Neural progenitor cell (in vitro differentiated cells): ENCODE data around the gene PTGES3L. TPM values are rescaled to one million over a fixed set of nuclear protein-coding genes. Genes with fewer than 3 reads are reported as not detected.
A peak's percentile ranks its signal among the peaks of the same experiment; 100 is the strongest.

Experiments
- DNase-seq: peaks from one replicate; pipeline ENCODE4 v3.0.0-alpha.2; 2016; ENCODE audit warnings: low spot score
- H2AFZ ChIP-seq: fragments of 200-600 bp; sonication (generic); replicated peaks from 2 replicates; pipeline ENCODE4 v1.6.1; 2016; ENCODE audit warnings: antibody characterized with exemption
- H3F3A ChIP-seq: fragments of 200-600 bp; sonication (generic); 2 replicates; pipeline ENCODE4 v1.6.1; 2016; ENCODE audit warnings: antibody characterized with exemption, low read depth
- H3K27ac ChIP-seq: fragments of 200-600 bp; sonication (generic); 2 replicates; pipeline ENCODE4 v1.5.1; 2016; ENCODE audit warnings: mild to moderate bottlenecking
- H3K27me3 ChIP-seq: fragments of 200-600 bp; sonication (generic); 2 replicates; pipeline ENCODE4 v1.6.1; 2016; ENCODE audit warnings: mild to moderate bottlenecking, moderate library complexity
- H3K36me3 ChIP-seq: fragments of 200-600 bp; sonication (generic); 2 replicates; pipeline ENCODE4 v1.5.1; 2016
- H3K4me1 ChIP-seq: fragments of 200-600 bp; sonication (generic); 2 replicates; pipeline ENCODE4 v1.6.1; 2016; ENCODE audit warnings: mixed run types
- H3K4me2 ChIP-seq: fragments of 200-600 bp; sonication (generic); 2 replicates; pipeline ENCODE4 v1.6.1; 2016
- H3K4me3 ChIP-seq: fragments of 200-600 bp; sonication (generic); 2 replicates; pipeline ENCODE4 v1.5.1; 2016
- H3K79me2 ChIP-seq: fragments of 200-600 bp; sonication (generic); 2 replicates; pipeline ENCODE4 v1.6.1; 2016; ENCODE audit warnings: low read depth
- H3K9ac ChIP-seq: fragments of 200-600 bp; sonication (generic); 2 replicates; pipeline ENCODE4 v1.6.1; 2016
- H3K9me3 ChIP-seq: fragments of 200-600 bp; sonication (generic); 2 replicates; pipeline ENCODE4 v1.5.1; 2016; ENCODE audit warnings: low read depth
- H4K20me1 ChIP-seq: fragments of 200-600 bp; sonication (generic); 2 replicates; pipeline ENCODE4 v1.6.1; 2016; ENCODE audit warnings: low read depth
- H3K27ac Mint-ChIP-seq: 3 replicates; pipeline ENCODE4 v1.8.0; 2021; ENCODE audit warnings: mixed read lengths
- H3K27me3 Mint-ChIP-seq: 2 replicates; pipeline ENCODE4 v1.8.0; 2022; ENCODE audit warnings: low read depth, mild to moderate bottlenecking, inconsistent platforms, moderate library complexity, mixed read lengths; ENCODE audit not compliant: insufficient read depth
- H3K36me3 Mint-ChIP-seq: 3 replicates; pipeline ENCODE4 v1.8.0; 2021; ENCODE audit warnings: mixed read lengths
- H3K4me1 Mint-ChIP-seq: 3 replicates; pipeline ENCODE4 v1.8.0; 2021; ENCODE audit warnings: mixed read lengths
- H3K4me3 Mint-ChIP-seq: 3 replicates; pipeline ENCODE4 v1.8.0; 2021; ENCODE audit warnings: mild to moderate bottlenecking, moderate library complexity, mixed read lengths
- H3K9me3 Mint-ChIP-seq: 3 replicates; pipeline ENCODE4 v1.8.0; 2020; ENCODE audit warnings: mixed read lengths
- EZH2 ChIP-seq: fragments of 200-600 bp; sonication (generic); IDR thresholded peaks from 2 replicates; pipeline ENCODE4 v1.6.1; 2017; ENCODE audit warnings: antibody characterized with exemption, mild to moderate bottlenecking, moderate library complexity
- EZH2phosphoT487 ChIP-seq: fragments of 200-600 bp; sonication (generic); IDR thresholded peaks from 2 replicates; pipeline ENCODE4 v1.6.1; 2017; ENCODE audit warnings: antibody characterized with exemption
- total RNA-seq: library from RNA; depleted of rRNA; stranded (reverse); fragments of >200 nt; gene quantifications from 2 replicates; pipeline ENCODE4 v1.2.3, GENCODE V29; 2015; ENCODE audit warnings: low replicate concordance
- TF ChIP-seq, protein P1 (sequence below): fragments of 200-600 bp; sonication (generic); IDR thresholded peaks from 2 replicates; pipeline ENCODE4 v1.5.1; 2017; ENCODE audit warnings: antibody characterized with exemption, mild to moderate bottlenecking

The PTGES3L gene
- total RNA-seq, 1 donor from 2014 or later: 7.7 TPM

DNA sequence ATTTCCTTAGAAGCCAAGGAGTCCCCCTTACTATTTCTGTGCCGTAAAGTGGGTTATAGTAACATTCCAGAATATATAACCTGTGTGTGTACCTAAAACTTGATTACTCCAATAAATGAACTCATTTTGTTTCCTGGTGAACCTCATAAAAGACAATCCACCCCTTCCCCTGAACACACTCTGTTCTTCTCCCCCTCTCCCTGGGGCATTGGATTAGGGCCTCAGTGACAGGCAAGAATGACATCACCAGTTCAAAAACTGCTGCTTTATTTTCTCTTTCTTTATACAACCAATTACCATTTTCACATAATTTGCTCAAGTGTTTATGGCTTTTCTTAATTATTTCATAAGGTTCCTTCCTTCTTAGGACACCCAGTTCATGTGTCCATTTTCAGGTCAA is 33.1 kb downstream of the PTGES3L start:
- H4K20me1 ChIP-seq: no peaks in the 10 kb centered on the region
- no peak for DNase-seq
- no peak overlapping the region for H3K4me3 Mint-ChIP-seq
- no peak overlapping the region for H3K27ac ChIP-seq
- TF ChIP-seq, protein P1, sequence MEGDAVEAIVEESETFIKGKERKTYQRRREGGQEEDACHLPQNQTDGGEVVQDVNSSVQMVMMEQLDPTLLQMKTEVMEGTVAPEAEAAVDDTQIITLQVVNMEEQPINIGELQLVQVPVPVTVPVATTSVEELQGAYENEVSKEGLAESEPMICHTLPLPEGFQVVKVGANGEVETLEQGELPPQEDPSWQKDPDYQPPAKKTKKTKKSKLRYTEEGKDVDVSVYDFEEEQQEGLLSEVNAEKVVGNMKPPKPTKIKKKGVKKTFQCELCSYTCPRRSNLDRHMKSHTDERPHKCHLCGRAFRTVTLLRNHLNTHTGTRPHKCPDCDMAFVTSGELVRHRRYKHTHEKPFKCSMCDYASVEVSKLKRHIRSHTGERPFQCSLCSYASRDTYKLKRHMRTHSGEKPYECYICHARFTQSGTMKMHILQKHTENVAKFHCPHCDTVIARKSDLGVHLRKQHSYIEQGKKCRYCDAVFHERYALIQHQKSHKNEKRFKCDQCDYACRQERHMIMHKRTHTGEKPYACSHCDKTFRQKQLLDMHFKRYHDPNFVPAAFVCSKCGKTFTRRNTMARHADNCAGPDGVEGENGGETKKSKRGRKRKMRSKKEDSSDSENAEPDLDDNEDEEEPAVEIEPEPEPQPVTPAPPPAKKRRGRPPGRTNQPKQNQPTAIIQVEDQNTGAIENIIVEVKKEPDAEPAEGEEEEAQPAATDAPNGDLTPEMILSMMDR: no peak
- TF ChIP-seq EZH2: no peak
- no peak for TF ChIP-seq EZH2phosphoT487
- H3K36me3 Mint-ChIP-seq: peaks cover 6% of the 10 kb centered on the region
- H3K36me3 ChIP-seq: no peaks in the 10 kb centered on the region
- H3K4me1 ChIP-seq: no peaks in the 10 kb centered on the region
- no peaks in the 10 kb centered on the region for H3K9me3 Mint-ChIP-seq
- H3K79me2 ChIP-seq: no peaks in the 10 kb centered on the region
- no peak overlapping the region for H2AFZ ChIP-seq
- peak overlapping the region; percentile 82 for H3K27ac Mint-ChIP-seq
- no peaks in the 10 kb centered on the region for H3K27me3 ChIP-seq
- H3K9me3 ChIP-seq: no peaks in the 10 kb centered on the region
- no peak overlapping the region for H3K4me2 ChIP-seq
- peak overlapping the region; percentile 27 for H3K9ac ChIP-seq
- no peaks in the 10 kb centered on the region for H3F3A ChIP-seq
- no peaks in the 10 kb centered on the region for H3K27me3 Mint-ChIP-seq
- no peaks in the 10 kb centered on the region for H3K4me1 Mint-ChIP-seq
- H3K4me3 ChIP-seq: no peak overlapping the region

DNA sequence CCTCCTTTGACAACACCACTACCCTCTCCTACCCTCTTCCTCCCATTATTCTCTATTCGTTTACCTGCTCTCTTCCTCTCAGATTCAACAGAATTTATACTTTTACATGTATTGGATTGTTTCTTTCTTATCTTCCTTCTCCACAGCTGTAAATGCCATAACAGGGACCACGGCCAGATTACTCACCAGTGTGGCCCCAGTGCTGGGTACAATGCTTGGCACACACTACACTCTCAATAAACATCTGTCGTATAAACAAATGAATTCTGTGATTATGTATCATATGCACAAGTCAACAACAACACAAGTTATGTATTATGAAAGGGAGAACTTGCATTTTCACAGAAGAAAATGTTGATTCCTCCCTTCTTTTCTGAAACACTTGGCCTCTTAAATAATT is 35.7 kb downstream of the PTGES3L start:
- H3K4me3 ChIP-seq: no peak overlapping the region
- H3K27me3 ChIP-seq: no peaks in the 10 kb centered on the region
- no peaks in the 10 kb centered on the region for H3F3A ChIP-seq
- no peak overlapping the region for H3K27ac Mint-ChIP-seq
- H3K27me3 Mint-ChIP-seq: no peaks in the 10 kb centered on the region
- no peaks in the 10 kb centered on the region for H3K4me1 ChIP-seq
- H3K79me2 ChIP-seq: no peaks in the 10 kb centered on the region
- no peaks in the 10 kb centered on the region for H4K20me1 ChIP-seq
- no peaks in the 10 kb centered on the region for H3K9me3 ChIP-seq
- peaks cover 1% of the 10 kb centered on the region for H3K36me3 Mint-ChIP-seq
- H3K27ac ChIP-seq: no peak overlapping the region
- TF ChIP-seq, protein P1: no peak
- TF ChIP-seq EZH2phosphoT487 (no peak), EZH2 (no peak)
- no peak for DNase-seq
- no peak overlapping the region for H2AFZ ChIP-seq
- H3K4me3 Mint-ChIP-seq: no peak overlapping the region
- H3K9ac ChIP-seq: no peak overlapping the region
- H3K9me3 Mint-ChIP-seq: no peaks in the 10 kb centered on the region
- H3K4me1 Mint-ChIP-seq: no peaks in the 10 kb centered on the region
- H3K36me3 ChIP-seq: no peaks in the 10 kb centered on the region
- H3K4me2 ChIP-seq: no peak overlapping the region

DNA sequence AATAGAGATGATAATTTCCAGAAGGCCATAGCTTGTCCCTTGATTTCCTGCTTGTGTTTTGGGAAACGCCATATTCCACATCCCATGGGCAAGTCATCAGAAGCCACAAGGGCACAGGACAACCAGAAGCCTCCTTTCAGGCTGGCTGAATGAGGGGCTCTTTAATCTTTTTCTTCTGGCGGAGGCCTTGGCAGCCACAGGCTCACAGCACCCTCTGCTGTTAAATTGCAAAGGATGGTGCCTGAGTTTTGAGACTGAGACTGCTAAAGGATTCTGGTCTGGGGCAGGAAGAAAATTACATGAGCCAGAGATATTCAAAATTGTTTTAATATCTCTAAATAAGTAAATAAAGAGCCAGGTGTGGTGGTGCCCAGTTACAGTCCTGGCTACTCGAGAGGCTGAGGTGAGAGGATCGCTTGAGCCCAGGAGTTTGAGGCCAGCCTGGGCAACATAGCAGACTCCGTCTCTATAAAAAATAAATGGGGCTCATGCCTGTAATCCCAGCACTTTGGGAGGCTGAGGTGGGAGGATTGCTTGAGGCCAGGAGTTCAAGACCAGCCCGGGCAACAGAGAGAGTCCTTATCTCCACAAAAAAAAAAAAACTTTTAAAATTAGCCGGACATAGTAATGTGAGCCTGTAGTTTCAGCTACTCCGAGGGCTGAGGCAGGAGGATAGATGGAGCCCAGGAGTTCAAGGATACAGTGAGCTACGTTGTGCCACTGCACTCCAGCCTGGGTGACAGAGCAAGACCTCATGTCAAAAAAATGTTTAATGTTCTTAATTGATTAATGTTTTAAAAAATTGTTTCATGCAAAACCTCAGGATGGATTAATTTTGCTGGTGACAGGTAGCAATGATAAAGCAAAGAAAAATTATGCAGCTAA is 41.9 kb downstream of the PTGES3L start:
- Histone ChIP-seq H3K4me2 (no peak overlapping the region), H3K4me3 (no peak overlapping the region), H3K4me1 (no peaks in the 10 kb centered on the region), H4K20me1 (no peaks in the 10 kb centered on the region), H3K9ac (no peak overlapping the region), H3K36me3 (no peaks in the 10 kb centered on the region), H3K27ac (no peak overlapping the region), H3K27me3 (no peaks in the 10 kb centered on the region), H3K79me2 (no peaks in the 10 kb centered on the region), H2AFZ (no peak overlapping the region), H3K9me3 (no peaks in the 10 kb centered on the region), H3F3A (no peaks in the 10 kb centered on the region)
- Mint-ChIP-seq H3K36me3 (no peaks in the 10 kb centered on the region), H3K4me3 (no peak overlapping the region), H3K27me3 (peaks cover 4% of the 10 kb centered on the region), H3K4me1 (no peaks in the 10 kb centered on the region), H3K9me3 (no peaks in the 10 kb centered on the region), H3K27ac (no peak overlapping the region)
- TF ChIP-seq, protein P1: peak; percentile 75
- TF ChIP-seq EZH2: no peak
- peak; percentile 82 for DNase-seq
